HG02759 (cell line): ENCODE measurements around the gene SSBP4.
"Not testable (repeated sequence)": the region's sequence is repeated elsewhere in the genome, so short reads cannot be mapped to it uniquely, and the experiment has no call there.

Source experiments
- ATAC-seq: cut with Tn5 transposase; IDR thresholded peaks from one replicate; pipeline ENCODE4 v1.9.1; 2021; ENCODE audit warnings: mild to moderate bottlenecking, moderate library complexity; ENCODE audit not compliant: unreplicated experiment

Gene SSBP4

DNA sequence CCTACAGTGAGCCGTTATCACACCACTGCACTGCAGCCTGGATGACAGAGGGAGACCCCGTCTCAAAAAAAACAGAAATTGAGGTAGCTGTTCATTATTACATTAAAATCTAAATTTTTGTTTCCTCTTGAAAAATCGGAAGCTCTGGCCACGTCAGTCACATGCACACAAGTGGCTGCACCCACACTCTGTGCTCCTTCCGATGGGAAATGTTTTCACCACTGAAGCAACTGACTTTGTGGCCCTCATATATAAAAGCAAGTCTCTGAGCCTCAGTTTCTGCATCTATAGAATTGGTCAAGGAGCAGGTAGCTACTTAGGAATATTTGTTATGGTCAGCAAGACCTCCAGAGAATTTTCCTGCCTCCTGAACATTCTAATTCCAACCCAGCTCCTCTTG, 26.3 kb upstream of the SSBP4 start:
- ATAC-seq: no peak

DNA sequence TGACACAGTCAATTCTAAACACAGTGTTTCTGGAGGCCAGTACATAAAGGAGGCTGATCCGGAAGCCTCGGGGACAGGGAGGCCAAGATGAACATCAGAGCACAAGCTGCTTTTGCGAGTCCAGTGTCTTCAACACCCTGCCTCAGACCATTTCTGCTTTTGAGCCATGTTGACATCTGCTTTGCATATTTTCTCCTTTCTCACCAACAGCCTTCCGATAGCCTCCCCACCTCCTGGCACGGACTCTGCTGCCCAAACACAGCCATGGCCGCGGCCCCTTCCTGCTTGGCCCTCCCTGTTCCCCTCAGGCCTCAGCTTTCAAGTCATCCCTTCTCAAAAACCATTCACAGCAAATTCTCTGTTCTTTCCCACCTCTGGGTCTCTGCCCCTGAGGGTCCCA, 25.4 kb upstream of the SSBP4 start:
- ATAC-seq: no peak

DNA sequence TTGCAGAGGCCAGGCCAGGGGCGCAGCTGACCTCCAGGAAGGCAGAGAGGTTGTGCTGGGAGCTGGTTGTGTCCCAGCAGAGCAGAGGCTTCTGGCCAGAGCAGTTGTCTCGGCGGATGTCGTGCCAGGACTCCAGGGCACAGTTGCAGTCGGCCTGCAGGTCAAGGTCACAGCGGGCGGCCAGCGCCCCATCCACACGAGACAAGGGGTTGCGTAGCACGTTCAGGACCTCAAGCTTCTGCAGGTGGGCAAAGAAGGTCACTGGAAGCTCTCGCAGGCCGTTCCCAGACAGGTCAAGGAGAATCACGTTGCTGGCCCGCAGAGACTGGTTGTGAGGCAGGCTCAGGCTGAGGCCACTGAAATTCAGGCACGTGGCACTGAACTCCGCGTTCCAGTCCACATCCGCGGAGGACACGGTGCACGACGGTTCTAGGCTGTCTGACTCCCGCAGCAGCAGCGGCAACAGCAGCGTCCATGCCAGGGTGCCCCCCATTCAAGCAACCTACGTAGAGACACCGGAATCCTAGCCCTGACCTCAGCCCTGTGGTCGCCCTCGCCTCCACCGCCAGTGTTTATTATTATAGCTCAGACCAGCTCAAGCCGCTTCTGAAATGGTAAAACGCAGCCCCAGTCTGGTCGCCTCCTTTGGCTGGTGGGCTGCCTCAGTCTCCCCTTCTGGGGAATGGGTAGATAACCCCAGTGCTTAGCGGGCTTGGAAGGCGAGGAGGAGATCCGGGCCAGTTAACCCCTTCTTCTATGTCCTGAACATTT, 22.5 kb upstream of the SSBP4 start:
- ATAC-seq: no peak

- peak; percentile 48 for ATAC-seq
These were observed 21.7 kb upstream of the SSBP4 start, which contains the start of gene LRRC25 for GRCh38 chr19:18397242-18398202. Gene LRRC25 (minus strand): TSS chr19:18397622. CDS start chr19:18396963, 659 bp downstream.

DNA sequence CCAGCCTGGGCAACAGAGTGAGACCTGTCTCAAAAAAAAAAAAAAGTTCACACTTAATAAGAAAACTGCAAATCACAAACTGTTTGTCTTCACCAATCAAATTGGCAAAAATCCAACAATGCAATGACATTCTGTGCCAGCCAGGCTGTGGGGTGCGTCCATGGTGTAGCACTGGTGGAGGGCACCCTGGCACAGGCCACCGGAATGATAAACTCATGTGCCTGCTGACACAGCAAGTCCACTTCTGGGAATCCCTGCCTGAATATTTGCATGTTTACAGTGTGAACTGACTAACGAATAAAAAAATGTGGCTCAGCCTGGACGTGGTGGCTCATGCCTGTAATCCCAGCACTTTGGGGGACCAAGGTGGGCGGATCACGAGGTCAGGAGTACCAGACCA, 20.2 kb upstream of the SSBP4 start:
- no peak for ATAC-seq

DNA sequence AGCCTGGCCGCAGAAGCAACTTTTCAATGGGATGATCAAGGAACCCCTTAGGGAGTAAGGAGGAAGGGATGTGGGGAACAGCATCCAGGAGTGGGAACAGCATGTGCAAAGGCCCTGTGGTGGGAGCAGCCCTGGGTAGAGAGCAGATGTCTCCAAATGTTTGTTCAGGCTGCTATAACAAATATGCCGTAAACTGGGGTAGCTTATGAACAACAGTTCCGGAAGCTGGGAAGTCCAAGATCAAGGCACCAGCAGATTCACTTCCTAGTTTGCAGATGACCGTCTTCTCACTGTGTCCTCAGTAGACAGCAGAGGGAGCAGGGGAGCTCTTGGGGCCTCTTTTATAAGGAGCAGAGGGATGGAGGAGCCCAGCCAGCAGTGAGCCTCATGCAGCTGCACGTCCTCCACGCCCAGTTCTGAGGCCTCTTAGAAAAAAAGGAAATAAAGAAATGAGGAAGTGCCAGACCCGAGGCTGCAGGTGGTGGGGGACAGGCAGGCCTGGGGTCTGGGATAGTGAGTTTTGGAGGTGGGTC, 17.6 kb upstream of the SSBP4 start:
- ATAC-seq: peak; percentile 60

DNA sequence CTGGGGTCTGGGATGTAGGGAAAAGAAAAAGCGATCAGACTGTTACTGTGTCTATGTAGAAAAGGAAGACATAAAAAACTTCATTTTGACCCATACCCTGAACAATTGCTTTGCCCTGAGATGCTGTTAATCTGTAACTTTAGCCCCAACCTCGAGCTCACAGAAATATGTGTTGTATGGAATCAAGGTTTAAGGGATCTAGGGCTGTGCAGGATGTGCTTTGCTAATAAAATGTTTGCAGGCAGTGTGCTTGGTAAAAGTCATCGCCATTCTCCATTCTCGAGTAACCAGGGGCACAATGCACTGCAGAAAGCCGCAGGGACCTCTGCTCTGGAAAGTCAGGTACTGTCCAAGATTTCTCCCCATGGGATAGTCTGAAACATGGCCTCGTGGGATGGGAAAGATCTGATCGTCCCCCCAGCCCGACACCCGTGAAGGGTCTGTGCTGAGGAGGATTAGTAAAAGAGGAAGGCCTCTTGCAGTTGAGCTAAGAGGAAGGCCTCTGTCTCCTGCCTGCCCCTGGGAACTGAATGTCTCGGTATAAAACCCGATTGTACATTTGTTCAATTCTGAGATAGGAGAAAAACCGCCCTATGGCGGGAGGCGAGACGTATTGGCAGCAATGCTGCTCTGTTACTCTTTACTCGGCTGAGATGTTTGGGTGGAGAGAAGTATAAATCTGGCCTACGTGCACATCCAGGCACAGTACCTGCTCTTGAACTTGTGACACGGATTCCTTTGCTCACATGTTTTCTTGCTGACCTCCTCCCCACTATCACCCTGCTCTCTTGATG, 16.5 kb upstream of the SSBP4 start:
- not testable (repeated sequence) for ATAC-seq

GRCh38 chr19:18405754-18406153, 13.4 kb upstream of the SSBP4 start:
- not testable (repeated sequence) for ATAC-seq

DNA sequence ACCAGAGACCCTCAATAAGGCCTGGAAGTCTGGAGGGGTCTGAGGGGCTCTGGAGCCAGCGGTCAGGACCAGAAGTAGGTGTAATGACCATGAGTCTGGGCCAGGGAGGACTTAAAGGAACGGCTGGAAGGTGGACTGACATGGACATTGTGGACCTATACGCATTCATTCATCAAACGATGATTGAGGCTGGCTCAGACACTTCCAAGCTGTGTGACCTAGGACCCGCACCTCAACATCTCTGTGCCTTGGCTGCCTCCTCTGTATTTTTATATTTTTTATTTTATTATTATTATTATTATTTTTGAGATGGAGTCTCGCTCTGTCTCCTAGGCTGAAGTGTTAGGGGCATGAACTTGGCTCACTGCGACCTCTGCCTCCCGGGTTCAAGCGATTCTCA, 12.4 kb upstream of the SSBP4 start:
- ATAC-seq: no peak

- peak; percentile 77 for ATAC-seq
These were observed 11.1 kb upstream of the SSBP4 start for GRCh38 chr19:18408053-18408476.

DNA sequence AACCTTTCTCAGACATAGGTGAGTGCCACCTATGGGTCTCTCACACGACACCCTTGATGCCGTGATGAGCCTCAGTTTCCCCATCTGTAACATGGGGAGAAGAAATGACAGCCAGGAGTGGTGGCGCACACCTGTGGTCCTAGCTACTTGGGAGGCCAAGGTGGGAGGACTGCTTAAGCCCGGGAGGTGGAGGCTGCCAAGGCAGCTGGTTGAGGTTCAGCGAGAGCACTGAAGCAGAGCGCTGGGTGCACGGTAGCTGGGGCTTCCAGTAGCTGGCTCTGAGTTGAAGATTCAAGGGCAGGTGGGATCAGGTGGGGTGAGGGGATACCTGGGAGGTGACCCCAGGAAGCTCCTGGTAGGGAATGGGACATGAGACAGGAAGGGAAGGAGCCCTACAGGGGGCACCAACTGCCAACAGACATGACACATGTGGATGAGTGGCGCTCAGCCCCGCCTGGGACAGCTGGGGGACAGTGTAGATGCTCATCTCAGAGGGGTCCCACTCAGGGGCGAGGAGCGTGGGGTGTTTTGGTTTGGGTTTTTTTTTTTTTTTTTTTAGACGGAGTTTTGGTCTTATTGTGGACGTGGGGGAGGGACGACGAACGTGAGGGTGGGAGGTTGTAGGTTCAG, 6.5 kb upstream of the SSBP4 start:
- no peak for ATAC-seq

- ATAC-seq: no peak
These were observed 4.6 kb upstream of the SSBP4 start for GRCh38 chr19:18414504-18415177.

- ATAC-seq: no peak
These were observed 3.9 kb upstream of the SSBP4 start for GRCh38 chr19:18415178-18415867.

DNA sequence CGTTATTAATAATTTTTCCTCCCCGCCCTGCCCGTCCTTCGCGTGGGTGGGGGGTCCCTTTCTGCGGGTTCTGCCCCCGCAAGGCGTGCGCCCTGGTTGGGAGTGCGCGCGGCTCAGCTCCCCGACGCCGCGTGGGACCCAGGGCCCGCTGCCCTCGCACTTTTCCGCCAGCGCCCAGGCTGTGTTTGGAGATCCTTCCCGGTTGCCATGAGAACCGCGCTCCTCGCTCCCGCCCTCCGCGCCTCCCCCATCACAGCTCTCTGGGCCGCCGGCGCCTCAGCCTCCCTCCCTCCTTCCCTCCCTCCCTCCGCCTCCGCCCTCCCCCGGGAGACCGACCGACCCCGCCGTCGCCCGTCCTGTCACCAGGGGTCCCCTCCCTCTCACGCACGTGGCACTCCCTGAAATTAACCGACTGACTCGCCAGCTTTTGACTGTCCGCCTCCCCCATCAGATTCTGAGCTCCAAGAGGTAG, 2.4 kb upstream of the SSBP4 start:
- ATAC-seq: no peak

DNA sequence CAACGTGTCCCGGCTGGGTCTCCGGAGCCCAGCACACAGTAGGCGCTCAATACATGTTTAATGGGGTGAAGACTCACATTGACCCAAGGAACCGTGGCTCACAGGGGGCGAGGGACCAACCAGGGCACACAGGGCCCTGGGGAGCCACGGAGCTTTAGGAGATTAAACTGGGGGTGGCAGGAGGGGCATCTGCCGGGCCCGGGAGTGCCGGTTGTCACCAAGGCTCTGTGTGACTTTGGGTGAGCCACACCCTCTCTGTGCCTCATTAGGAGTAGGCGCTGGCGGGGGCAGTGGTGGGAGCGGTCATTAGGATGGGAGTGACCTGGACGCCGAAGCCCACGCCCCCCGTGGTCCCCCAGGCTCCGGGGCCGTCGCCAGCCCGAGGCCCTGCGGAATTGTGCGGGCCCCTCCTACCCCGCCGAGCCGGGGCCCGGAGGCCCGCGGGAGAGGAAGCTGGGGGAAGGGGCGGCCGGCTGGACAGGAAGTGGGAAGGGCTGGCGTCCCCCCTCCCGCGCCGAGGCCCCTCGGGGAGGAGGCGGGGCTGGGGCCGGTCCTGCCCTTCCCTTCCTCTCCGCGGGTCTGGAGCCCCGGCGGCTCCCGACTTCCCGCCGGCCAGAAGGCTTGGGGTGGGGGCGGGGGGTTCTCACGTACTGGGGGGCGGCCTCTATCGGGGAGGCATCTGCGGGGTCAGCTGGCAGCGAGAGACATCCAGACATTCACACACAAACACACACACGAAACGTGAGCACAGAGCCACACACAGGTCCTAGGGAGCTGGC, 1.8 kb upstream of the SSBP4 start:
- no peak for ATAC-seq

DNA sequence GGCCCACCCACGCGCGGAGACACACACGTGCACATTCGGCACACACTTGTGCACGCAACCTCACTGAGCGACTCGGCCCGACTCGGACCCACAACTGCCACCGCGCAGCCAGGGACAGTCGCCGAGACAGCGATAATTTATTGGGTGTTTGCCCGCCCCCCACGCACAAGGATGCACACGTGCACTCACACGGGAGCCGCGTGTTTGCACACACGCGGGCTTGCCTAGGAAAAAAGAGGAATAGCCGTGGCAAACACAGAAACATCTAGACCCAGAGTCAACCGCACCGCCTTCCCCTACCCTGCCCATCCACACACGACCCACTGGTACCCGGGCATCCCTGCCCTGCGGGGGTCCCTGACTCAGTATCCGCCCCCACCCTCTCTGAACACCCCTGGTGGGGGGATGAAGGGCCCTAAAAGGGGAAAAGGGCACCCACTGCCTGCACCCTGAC, 1.1 kb upstream of the SSBP4 start:
- no peak for ATAC-seq

- peak; percentile 1 for ATAC-seq
These were observed 559 bp upstream of the SSBP4 start for GRCh38 chr19:18418483-18419194.
